GM20431 (cell line): ENCODE measurements around the gene LRRK1.

Source experiments
- in situ Hi-C: fragments of 300-500 bp; cut with MseI, MboI; formaldehyde crosslinking; loops from one replicate; pipeline ENCODE4 v1.15.0; 2020; ENCODE audit warnings: low sequenced_read_pairs; ENCODE audit not compliant: unreplicated experiment

The LRRK1 gene

GRCh38 chr15:101000271-101000681, 81.1 kb downstream of the LRRK1 start:
- in situ Hi-C loops: loop anchor here (10.0 to 25.0 kb wide), 2 partner anchors 85 to 363 kb away; partner anchors contain the start of gene LRRK1

- in situ Hi-C loops: loop anchor here (10.0 to 25.0 kb wide), 2 partner anchors 86 to 364 kb away; partner anchors contain the start of gene LRRK1
Observed at GRCh38 chr15:101001056-101001455, 81.9 kb downstream of the LRRK1 start.

GRCh38 chr15:101001796-101002195, 82.6 kb downstream of the LRRK1 start:
- in situ Hi-C loops: loop anchor here (10.0 to 25.0 kb wide), 2 partner anchors 87 to 364 kb away; partner anchors contain the start of gene LRRK1

GRCh38 chr15:101003081-101003480, 83.9 kb downstream of the LRRK1 start:
- in situ Hi-C loops: loop anchor here (10.0 to 25.0 kb wide), 2 partner anchors 88 to 366 kb away; partner anchors contain the start of gene LRRK1

- in situ Hi-C loops: loop anchor here (10.0 to 25.0 kb wide), 2 partner anchors 89 to 366 kb away; partner anchors contain the start of gene LRRK1
Observed at GRCh38 chr15:101003706-101004105, 84.5 kb downstream of the LRRK1 start.

GRCh38 chr15:101004500-101004899, 85.3 kb downstream of the LRRK1 start:
- in situ Hi-C loops: loop anchor here (10.0 to 25.0 kb wide), 2 partner anchors 90 to 367 kb away; partner anchors contain the start of gene LRRK1

- in situ Hi-C loops: loop anchor here (10.0 to 25.0 kb wide), 2 partner anchors 90 to 368 kb away; partner anchors contain the start of gene LRRK1
Observed at GRCh38 chr15:101004986-101005747, 86.0 kb downstream of the LRRK1 start.

GRCh38 chr15:101006931-101007691, 88.0 kb downstream of the LRRK1 start:
- in situ Hi-C loops: loop anchor here (10.0 to 25.0 kb wide), 2 partner anchors 92 to 370 kb away; partner anchors contain the start of gene LRRK1

- in situ Hi-C loops: loop anchor here (10.0 to 25.0 kb wide), 2 partner anchors 94 to 371 kb away; partner anchors contain the start of gene LRRK1
Observed at GRCh38 chr15:101008158-101009139, 89.3 kb downstream of the LRRK1 start.

- in situ Hi-C loops: loop anchor here (10.0 to 25.0 kb wide), 2 partner anchors 94 to 372 kb away; partner anchors contain the start of gene LRRK1
Observed at GRCh38 chr15:101009176-101009575, 90.0 kb downstream of the LRRK1 start.

GRCh38 chr15:101010781-101011180, 91.6 kb downstream of the LRRK1 start:
- in situ Hi-C loops: loop anchor here (25.0 kb wide), 1 partner anchor 373 kb away; no protein-coding TSS in a partner anchor

GRCh38 chr15:101012326-101013200, 93.4 kb downstream of the LRRK1 start:
- in situ Hi-C loops: loop anchor here (25.0 kb wide), 1 partner anchor 375 kb away; no protein-coding TSS in a partner anchor

GRCh38 chr15:101013201-101013550, 94.0 kb downstream of the LRRK1 start:
- in situ Hi-C loops: loop anchor here (25.0 kb wide), 1 partner anchor 376 kb away; no protein-coding TSS in a partner anchor

GRCh38 chr15:101013769-101014675, 94.9 kb downstream of the LRRK1 start:
- in situ Hi-C loops: loop anchor here (25.0 kb wide), 1 partner anchor 377 kb away; no protein-coding TSS in a partner anchor

GRCh38 chr15:101014921-101015841, 96.0 kb downstream of the LRRK1 start:
- in situ Hi-C loops: loop anchor here (25.0 kb wide), 1 partner anchor 378 kb away; no protein-coding TSS in a partner anchor

- in situ Hi-C loops: loop anchor here (25.0 kb wide), 1 partner anchor 379 kb away; no protein-coding TSS in a partner anchor
Observed at GRCh38 chr15:101016581-101016980, 97.4 kb downstream of the LRRK1 start.
